ENCODE results near the gene HM13. TPM values are rescaled to one million over a fixed set of nuclear protein-coding genes. Genes with fewer than 3 reads are reported as not detected.
A peak's percentile ranks its signal among the peaks of the same experiment; 100 is the strongest.

The HM13 gene
- total and polyA plus RNA-seq, 2 of the 4 experiments (the other 2 are of a cell fraction), result 53.2 to 203 TPM

DNA sequence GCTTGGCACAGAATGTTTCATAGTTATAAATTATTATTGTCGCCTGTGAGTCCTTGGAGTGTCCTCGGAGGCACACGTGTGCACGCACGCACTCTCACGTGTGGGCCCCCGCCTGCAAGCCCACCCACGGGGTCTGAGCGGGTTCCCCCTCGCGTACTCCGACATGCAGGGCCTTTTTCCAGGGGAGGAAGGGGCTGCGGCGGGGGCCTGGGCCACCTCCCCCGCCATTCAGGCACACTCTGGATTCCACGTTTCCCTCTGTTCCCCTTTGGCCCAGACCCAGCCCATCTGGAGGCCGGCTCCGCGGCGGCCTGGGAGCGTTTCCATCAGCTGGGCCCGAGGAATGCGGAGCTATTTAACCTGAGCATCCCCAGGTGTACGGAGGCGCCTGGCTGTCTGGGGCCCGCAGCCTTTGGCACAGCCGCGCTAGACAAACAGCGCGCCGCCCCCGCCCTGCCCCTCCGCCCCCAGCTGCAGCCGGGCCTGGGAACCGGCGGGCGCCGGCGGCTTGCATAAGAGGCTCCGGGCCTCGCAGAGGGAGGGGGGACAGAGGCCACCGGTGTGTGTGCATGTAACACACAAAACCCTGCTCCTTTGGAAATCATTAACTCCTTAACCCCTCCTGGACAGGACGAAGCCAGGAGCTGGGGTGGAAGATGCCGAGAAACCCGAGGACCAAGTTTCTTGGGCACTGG is 94.2 kb downstream of the HM13 start:
- Histone ChIP-seq H2AFZ (replicated peaks; ENCODE audit: low read length, poor library complexity) (peak overlapping the region; percentile 75), H3K56ac (ENCODE audit: extremely low read depth, insufficient read depth, low read length) (no peak overlapping the region), H3K9me3 (ENCODE audit: control insufficient read depth, insufficient read depth, low read length) (no peaks in the 10 kb centered on the region), H4K8ac (ENCODE audit: low read depth in 2 of 2, low read length in 2 of 2) (peak overlapping the region; percentile 22 to 44; a peak in 3 of 4 replicates), H3K27me3 (ENCODE audit: control insufficient read depth, insufficient read depth, low read length) (no peaks in the 10 kb centered on the region), H3K79me1 (ENCODE audit: low read depth in 1 of 2, low read length in 2 of 2) (peaks cover 0 to 17% of the 10 kb centered on the region in 2 experiments; a peak in 2 of 4 replicates), H3K4ac (ENCODE audit: low read depth, low read length) (peak overlapping the region; percentile 67), H4K20me1 (ENCODE audit: insufficient read depth, low read length) (peaks cover 18% of the 10 kb centered on the region), H3K9me1 (ENCODE audit: insufficient read depth, low read length) (no peaks in the 10 kb centered on the region), H2BK20ac (ENCODE audit: low read depth, low read length) (peak overlapping the region; percentile 70), H3K9ac (ENCODE audit: low read depth, low read length) (peak overlapping the region; percentile 22; the same call in 1 of the 2 replicates), H2BK15ac (ENCODE audit: low read depth, low read length) (peak overlapping the region; percentile 15; the same call in 1 of the 3 replicates), H2BK120ac (ENCODE audit: low read depth, low read length) (peak overlapping the region; percentile 78), H4K91ac (ENCODE audit: insufficient read depth, low read depth, low read length) (peak overlapping the region; percentile 49), H2BK5ac (ENCODE audit: low read depth, low read length, poor library complexity, severe bottlenecking) (peak overlapping the region; percentile 66), H3K36me3 (ENCODE audit: control insufficient read depth, insufficient read depth, low read length) (peaks cover 1% of the 10 kb centered on the region; the same call in 1 of the 2 replicates), H3K4me3 (ENCODE audit: insufficient read depth, low read depth, low read length) (no peak overlapping the region), H3K14ac (replicated peaks; ENCODE audit: low read depth, low read length) (0 out of 2 replicates have a peak overlapping the region, but pooled peaks have one; percentile 22), H3K4me1 (ENCODE audit: control insufficient read depth, insufficient read depth, low read length) (peaks cover 23% of the 10 kb centered on the region), H3K18ac (ENCODE audit: low read depth, low read length) (peak overlapping the region; percentile 36; the same call in 1 of the 2 replicates), H3K23ac (ENCODE audit: low read depth, low read length) (peak overlapping the region; percentile 26; the same call in 1 of the 2 replicates), H2AK9ac (replicated peaks; ENCODE audit: low read depth, low read length, poor library complexity) (peak overlapping the region; percentile 71), H2AK5ac (ENCODE audit: low read depth, low read length) (0 out of 2 replicates have a peak overlapping the region, but pooled peaks have one; percentile 13), H4K5ac (ENCODE audit: low read depth, low read length) (peak overlapping the region; percentile 65), H3K27ac (ENCODE audit: insufficient read depth, low read length) (peak overlapping the region; percentile 67), H3K4me2 (ENCODE audit: low read depth, low read length) (peak overlapping the region; percentile 64; the same call in 1 of the 2 replicates)
- no TSS peak for BruUV-seq (replicated peaks)
- in situ Hi-C loops (cut with MboI; ENCODE audit: low sequenced_read_pairs) (loop anchor here (5.0 kb wide), 1 partner anchor 46 kb away; no protein-coding TSS in a partner anchor), dilution Hi-C loops (cut with HindIII; ENCODE audit: low sequenced_read_pairs, unreplicated experiment) (no loop called here), intact Hi-C loops (cut with micrococcal nuclease) (no loop called here)
- ATAC-seq (ENCODE audit: low read depth) (no peak; the same call in 1 of the 2 replicates), DNase-seq (peak; percentile 48)
- WGBS, 2 experiments (ENCODE audit: extremely low coverage in 2 of 2, insufficient read length in 1 of 2), result 7% methylated on average over 30 of the region's 45 CpGs; no CpG with 5 or more reads in 1 of the 2 experiments
- POLR2A ChIA-PET (ENCODE audit: unreplicated experiment), result interaction anchor here (0.7 kb wide), 2 partner anchors 11 to 115 kb away, joined by 3 read pairs; no protein-coding TSS in a partner anchor
- CTCF ChIA-PET, result interaction anchor here (1.3 to 1.6 kb wide), 2 partner anchors 46 to 48 kb away, joined by 5 read pairs; no protein-coding TSS in a partner anchor
- peak; percentile 85 for TF ChIP-seq BHLHE40 (IDR thresholded peaks at IDR 0.05; ENCODE audit: low read depth, low read length)
- TF ChIP-seq FOS (IDR thresholded peaks at IDR 0.05; ENCODE audit: low read depth, low read length), result no peak
- TF ChIP-seq MXI1 (IDR thresholded peaks at IDR 0.05; ENCODE audit: borderline replicate concordance, low read depth, low read length), result no peak
- TF ChIP-seq ELK1 (IDR thresholded peaks at IDR 0.05; ENCODE audit: borderline replicate concordance, low read depth, low read length), result no peak
- no peak for TF ChIP-seq MAFK (IDR thresholded peaks at IDR 0.05; ENCODE audit: low read depth, low read length)
- TF ChIP-seq POLR2A (IDR thresholded peaks at IDR 0.05; ENCODE audit: low read depth, low read length), result no peak
- no peak for TF ChIP-seq RFX5 (IDR thresholded peaks at IDR 0.05; ENCODE audit: low read depth, low read length)
- no peak for TF ChIP-seq NFE2L2 (IDR thresholded peaks at IDR 0.05; ENCODE audit: low read depth, low read length)
- peak; percentile 78 for TF ChIP-seq MAZ (IDR thresholded peaks at IDR 0.05; ENCODE audit: borderline replicate concordance, low read depth, low read length)
- TF ChIP-seq SMC3 (IDR thresholded peaks at IDR 0.05; ENCODE audit: low read depth, low read length), result no peak
- TF ChIP-seq CHD1 (IDR thresholded peaks at IDR 0.05; ENCODE audit: low read depth, low read length), result no peak
- TF ChIP-seq RAD21 (IDR thresholded peaks at IDR 0.05; ENCODE audit: low read length), result no peak
- TF ChIP-seq CEBPB (IDR thresholded peaks at IDR 0.05; ENCODE audit: low read depth, low read length), result peak; percentile 81
- TF ChIP-seq RCOR1 (IDR thresholded peaks at IDR 0.05; ENCODE audit: insufficient replicate concordance, low read length), result no peak
- no peak for TF ChIP-seq CTCF (conservative IDR thresholded peaks at IDR 0.05; ENCODE audit: low read depth, low read length)

Measured in IMR-90 (cell line).